GM12875 (cell line): Measurements from ENCODE around the gene FAAP24.
"Not testable (repeated sequence)": the region's sequence is repeated elsewhere in the genome, so short reads cannot be mapped to it uniquely, and the experiment has no call there.

Experiments
- H3K4me3 ChIP-seq: one replicate; pipeline ENCODE4 v1.5.1; 2011; ENCODE audit warnings: low read depth, low read length, control low read depth
- TF ChIP-seq, protein P1 (sequence below): IDR thresholded peaks from 2 replicates; pipeline ENCODE4 v1.5.1; 2011; ENCODE audit warnings: low read depth, mild to moderate bottlenecking, control low read depth, inconsistent platforms, low read length, moderate library complexity, borderline replicate concordance; ENCODE audit not compliant: insufficient read depth

FAAP24 gene

DNA sequence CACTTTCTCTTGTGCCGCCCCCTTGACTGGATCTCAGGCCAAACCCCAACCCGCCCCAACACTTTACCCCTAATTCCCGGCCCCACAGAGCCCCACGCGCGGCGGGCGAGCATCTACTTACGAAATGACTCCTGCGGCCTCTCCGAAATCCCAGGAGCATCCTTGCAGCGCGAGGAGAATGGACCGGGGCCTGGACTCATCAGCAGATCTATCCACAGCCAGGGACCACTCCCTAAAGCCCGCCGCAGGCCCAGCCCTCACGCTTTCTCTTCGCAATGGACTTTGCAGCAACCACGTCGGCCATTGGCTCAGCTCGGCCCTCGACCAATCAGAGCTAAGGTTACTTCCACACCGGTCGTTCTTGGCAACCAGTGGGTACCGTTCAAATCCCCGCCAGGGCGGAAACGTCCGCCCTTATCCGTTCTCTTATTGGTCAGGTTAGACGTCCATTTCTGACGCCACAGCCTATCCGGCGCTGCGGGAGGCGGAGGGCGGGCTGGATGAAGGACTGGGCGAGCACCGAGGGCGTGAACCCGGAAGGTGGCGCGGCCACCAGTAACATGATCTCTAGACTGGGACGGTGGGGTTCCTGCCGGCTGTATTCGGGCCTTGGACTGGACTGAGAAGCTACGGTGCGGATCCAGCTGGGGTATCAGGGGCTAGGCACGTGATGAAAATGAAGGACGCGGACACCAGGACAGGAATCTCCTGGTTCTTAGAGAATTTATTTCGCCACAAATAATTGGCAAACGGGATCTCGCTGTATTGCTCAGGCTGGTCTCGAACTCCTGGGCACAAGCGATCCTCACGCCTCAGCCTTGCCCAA lies at the start of gene FAAP24, which contains the start of gene CEP89:
FAAP24 (plus strand) TSS at position 528 of the 826 bp plus-strand sequence. CDS start 955 bp downstream, outside the sequence.
CEP89 (minus strand) TSS at position 244 of the 826 bp plus-strand sequence; CDS start at position 160, 84 bp downstream.
- TF ChIP-seq, protein P1, sequence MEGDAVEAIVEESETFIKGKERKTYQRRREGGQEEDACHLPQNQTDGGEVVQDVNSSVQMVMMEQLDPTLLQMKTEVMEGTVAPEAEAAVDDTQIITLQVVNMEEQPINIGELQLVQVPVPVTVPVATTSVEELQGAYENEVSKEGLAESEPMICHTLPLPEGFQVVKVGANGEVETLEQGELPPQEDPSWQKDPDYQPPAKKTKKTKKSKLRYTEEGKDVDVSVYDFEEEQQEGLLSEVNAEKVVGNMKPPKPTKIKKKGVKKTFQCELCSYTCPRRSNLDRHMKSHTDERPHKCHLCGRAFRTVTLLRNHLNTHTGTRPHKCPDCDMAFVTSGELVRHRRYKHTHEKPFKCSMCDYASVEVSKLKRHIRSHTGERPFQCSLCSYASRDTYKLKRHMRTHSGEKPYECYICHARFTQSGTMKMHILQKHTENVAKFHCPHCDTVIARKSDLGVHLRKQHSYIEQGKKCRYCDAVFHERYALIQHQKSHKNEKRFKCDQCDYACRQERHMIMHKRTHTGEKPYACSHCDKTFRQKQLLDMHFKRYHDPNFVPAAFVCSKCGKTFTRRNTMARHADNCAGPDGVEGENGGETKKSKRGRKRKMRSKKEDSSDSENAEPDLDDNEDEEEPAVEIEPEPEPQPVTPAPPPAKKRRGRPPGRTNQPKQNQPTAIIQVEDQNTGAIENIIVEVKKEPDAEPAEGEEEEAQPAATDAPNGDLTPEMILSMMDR, result no peak
- H3K4me3 ChIP-seq, result peak within 1 kb of the TSS; percentile 80

GRCh38 chr19:32924200-32924599 lies 47.8 kb upstream of the FAAP24 start:
- no peak overlapping the region for H3K4me3 ChIP-seq
- TF ChIP-seq, protein P1, result no peak

- TF ChIP-seq, protein P1, result no peak
- H3K4me3 ChIP-seq, result no peak overlapping the region
Measured at GRCh38 chr19:32928806-32929205, 43.2 kb upstream of the FAAP24 start.

GRCh38 chr19:32930567-32930966 lies 41.5 kb upstream of the FAAP24 start:
- TF ChIP-seq, protein P1, result no peak
- H3K4me3 ChIP-seq, result no peak overlapping the region

DNA sequence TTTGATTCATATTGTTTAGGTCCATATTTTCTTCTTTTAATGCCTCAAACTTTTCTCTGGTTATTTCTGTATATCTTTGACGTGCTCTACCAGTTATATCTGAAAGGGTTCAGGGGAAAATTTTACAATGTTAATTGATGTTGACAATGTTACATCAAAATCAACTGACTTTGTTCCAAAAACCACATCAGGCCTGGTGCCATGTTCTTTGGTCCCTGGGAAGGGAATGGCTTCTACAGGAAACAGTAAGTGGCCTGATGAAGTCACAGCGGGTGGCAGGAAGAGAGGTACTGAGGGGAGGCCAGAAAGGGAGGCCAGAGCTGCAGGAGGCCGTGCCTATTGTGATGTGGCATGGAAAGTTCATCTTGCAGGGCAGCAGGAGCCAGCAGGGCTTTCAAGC lies 38.5 kb upstream of the FAAP24 start:
- TF ChIP-seq, protein P1, result no peak

DNA sequence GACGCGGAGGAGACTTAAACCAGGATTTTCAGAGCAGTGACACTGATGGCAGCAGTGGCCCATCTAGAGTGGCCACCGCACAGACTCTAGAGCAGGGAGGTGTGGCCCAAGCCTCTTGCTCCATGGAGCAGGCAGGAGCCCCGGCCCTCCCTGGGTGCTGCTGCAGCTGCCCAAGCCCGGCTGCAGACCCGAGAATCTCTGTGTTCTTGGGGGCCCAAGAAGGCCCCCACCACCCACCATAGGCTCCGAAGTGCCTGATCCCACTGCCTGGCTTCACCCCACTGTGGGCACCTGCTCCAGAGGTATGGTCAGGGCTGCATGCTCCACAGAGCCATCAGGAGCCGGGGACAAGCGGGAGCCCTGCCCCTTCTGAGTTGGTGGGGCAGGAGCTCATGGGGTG lies 36.4 kb upstream of the FAAP24 start:
- no peak overlapping the region for H3K4me3 ChIP-seq
- TF ChIP-seq, protein P1, result no peak

More for the DNA sequence above, 38.5 kb upstream of the FAAP24 start:
- H3K4me3 ChIP-seq, result no peak overlapping the region

DNA sequence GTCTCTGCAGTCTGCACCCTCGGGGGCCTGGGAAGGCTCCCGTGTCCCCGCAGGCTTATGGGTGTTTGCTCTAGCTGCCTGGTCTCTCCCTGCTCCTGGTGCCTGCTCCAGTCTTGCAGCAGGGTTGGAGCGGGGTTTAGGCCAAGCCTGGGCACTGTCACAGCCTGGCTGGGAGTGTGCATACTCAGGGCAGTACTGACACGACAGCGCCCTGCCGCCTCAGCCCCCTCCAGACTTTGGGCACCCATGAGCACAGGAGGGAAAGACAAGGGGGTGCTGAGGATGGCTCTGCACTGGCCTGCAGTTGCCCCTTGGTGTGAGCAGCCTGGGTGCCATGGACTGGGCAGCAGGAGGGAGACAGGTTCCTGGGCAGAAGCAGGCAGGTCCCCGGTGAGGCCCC lies 36.0 kb upstream of the FAAP24 start:
- TF ChIP-seq, protein P1, result no peak
- H3K4me3 ChIP-seq, result no peak overlapping the region

DNA sequence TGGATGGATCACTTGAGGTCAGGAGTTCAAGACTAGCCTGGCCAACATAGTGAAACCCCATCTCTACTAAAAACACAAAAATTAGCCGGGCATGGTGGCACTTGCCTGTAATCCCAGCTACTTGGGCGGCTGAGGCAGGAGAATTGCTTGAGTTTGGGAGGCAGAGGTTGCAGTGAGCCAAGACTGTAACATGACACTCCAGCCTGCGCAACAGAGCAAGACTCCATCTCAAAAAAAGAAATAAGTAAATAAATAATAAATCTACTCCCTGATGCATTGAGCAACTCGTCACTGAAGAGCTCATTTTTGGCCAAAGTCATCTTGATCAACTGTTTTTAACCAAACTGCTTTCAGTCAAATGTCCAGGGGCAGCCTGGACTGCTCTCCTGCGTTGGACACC lies 30.8 kb upstream of the FAAP24 start:
- not testable (repeated sequence) for H3K4me3 ChIP-seq
